BE2C (cell line): ENCODE measurements around the gene CPA5. TPM values are rescaled to one million over a fixed set of nuclear protein-coding genes. Genes with fewer than 3 reads are reported as not detected.

Experiments
- DNase-seq: peaks from one replicate; pipeline ENCODE4 v3.0.0-alpha.2; 2020
- H3K27me3 ChIP-seq: fragments of 250-450 bp; sonication (Bioruptor Pico); 2 replicates; pipeline ENCODE4 v1.5.1; 2020; ENCODE audit warnings: mild to moderate bottlenecking
- H3K36me3 ChIP-seq: fragments of 250-450 bp; sonication (Bioruptor Pico); 2 replicates; pipeline ENCODE4 v1.5.1; 2020; ENCODE audit warnings: mild to moderate bottlenecking
- H3K4me1 ChIP-seq: fragments of 250-450 bp; sonication (Bioruptor Pico); 2 replicates; pipeline ENCODE4 v1.5.1; 2020
- H3K4me3 ChIP-seq: 2 replicates; pipeline ENCODE4 v1.5.1; 2011; ENCODE audit warnings: low read depth, low read length
- H3K9me3 ChIP-seq: fragments of 250-450 bp; sonication (Bioruptor Pico); 2 replicates; pipeline ENCODE4 v1.5.1; 2020
- CTCF ChIP-seq: IDR thresholded peaks from 2 replicates; pipeline ENCODE4 v1.5.1; 2012; ENCODE audit warnings: mild to moderate bottlenecking, low read depth, low read length
- polyA plus RNA-seq: library from polyadenylated mRNA; unstranded; fragments of >200 nt; gene quantifications from one replicate; pipeline ENCODE4 v1.2.1, GENCODE V29; 2012; ENCODE audit warnings: low read depth, missing spikeins; ENCODE audit not compliant: insufficient read length, insufficient read depth

CPA5 gene
- not detected for polyA plus RNA-seq

GRCh38 chr7:130344271-130344866 lies at the start of gene CPA5:
Gene CPA5, plus strand, starts transcription at chr7:130344816. Its CDS starts 1,670 bp downstream, at chr7:130346486.
- H3K36me3 ChIP-seq = no peaks in the 10 kb centered on the region
- DNase-seq = no peak
- H3K9me3 ChIP-seq = no peaks in the 10 kb centered on the region
- H3K27me3 ChIP-seq = no peaks in the 10 kb centered on the region
- no peak within 1 kb of the TSS for H3K4me3 ChIP-seq
- TF ChIP-seq CTCF = no peak
- no peaks in the 10 kb centered on the region for H3K4me1 ChIP-seq

- H3K27me3 ChIP-seq = no peaks in the 10 kb centered on the region
- no peaks in the 10 kb centered on the region for H3K4me1 ChIP-seq
- H3K4me3 ChIP-seq = no peak overlapping the region
- no peak for DNase-seq
- H3K36me3 ChIP-seq = no peaks in the 10 kb centered on the region
- no peaks in the 10 kb centered on the region for H3K9me3 ChIP-seq
- TF ChIP-seq CTCF = no peak
Measured at GRCh38 chr7:130296221-130296951, 48.2 kb upstream of the CPA5 start.

- Histone ChIP-seq H3K36me3 (no peaks in the 10 kb centered on the region), H3K9me3 (no peaks in the 10 kb centered on the region), H3K4me3 (no peak overlapping the region), H3K27me3 (no peaks in the 10 kb centered on the region), H3K4me1 (no peaks in the 10 kb centered on the region)
- TF ChIP-seq CTCF = no peak
- no peak for DNase-seq
Measured at GRCh38 chr7:130297628-130298543, 46.7 kb upstream of the CPA5 start.

GRCh38 chr7:130298544-130299326 lies 45.9 kb upstream of the CPA5 start:
- H3K36me3 ChIP-seq = no peaks in the 10 kb centered on the region
- H3K4me1 ChIP-seq = no peaks in the 10 kb centered on the region
- H3K9me3 ChIP-seq = no peaks in the 10 kb centered on the region
- H3K4me3 ChIP-seq = no peak overlapping the region
- no peak for DNase-seq
- no peaks in the 10 kb centered on the region for H3K27me3 ChIP-seq
- TF ChIP-seq CTCF = no peak

GRCh38 chr7:130299866-130300265 lies 44.8 kb upstream of the CPA5 start:
- DNase-seq = peak; percentile 21
- H3K9me3 ChIP-seq = no peaks in the 10 kb centered on the region
- H3K27me3 ChIP-seq = no peaks in the 10 kb centered on the region
- H3K4me3 ChIP-seq = no peak overlapping the region
- no peak for TF ChIP-seq CTCF
- no peaks in the 10 kb centered on the region for H3K4me1 ChIP-seq
- no peaks in the 10 kb centered on the region for H3K36me3 ChIP-seq
